CD4-positive, alpha-beta T cell treated with Interleukin-4 for 4 hours (primary cell): ENCODE measurements around the gene CFAP73.
A peak's percentile ranks its signal among the peaks of the same experiment; 100 is the strongest.

ENCODE experiments used
- DNase-seq: peaks from one replicate; pipeline ENCODE4 v3.0.0-alpha.2; 2020

Gene CFAP73

DNA sequence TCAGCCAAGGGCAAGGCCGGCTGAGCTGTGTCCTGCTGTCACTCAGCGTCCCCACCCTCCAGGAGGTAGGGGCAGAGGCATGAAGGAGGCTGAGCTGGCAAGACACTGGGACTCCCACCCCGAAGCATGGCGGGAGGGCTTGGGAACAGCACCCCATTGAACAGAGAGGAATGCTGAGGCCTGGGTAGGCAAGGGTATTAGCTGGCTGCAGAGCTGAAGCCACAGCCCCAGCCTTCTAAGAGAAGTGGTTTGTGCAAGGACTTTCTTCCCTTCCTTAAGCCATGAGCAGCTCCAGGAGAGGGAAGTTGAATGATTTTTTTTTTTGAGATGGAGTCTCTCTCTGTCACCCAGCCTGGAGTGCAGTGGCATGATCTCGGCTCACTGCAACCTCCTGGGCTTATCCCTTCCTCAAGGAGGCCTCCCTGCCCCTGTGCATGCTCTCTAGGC, 6.6 kb upstream of the CFAP73 start:
- DNase-seq: no peak

DNA sequence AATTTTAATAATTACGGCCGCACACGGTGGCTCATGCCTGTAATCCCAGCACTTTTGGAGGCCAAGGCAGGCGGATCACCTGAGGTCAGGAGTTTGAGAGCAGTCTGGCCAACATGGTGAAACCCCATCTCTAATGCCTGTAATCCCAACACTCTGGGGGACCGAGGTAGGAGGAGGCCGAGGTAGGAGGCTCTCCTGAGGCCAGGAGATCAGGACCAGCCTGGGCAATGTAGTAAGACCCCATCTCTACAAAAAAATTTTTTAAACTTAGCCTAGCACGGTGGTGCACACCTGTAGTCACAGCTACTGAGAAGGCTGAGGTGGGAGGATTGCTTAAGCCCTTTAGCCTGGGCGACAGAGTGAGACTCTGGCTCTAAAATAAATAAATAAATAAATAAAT, 5.6 kb upstream of the CFAP73 start:
- DNase-seq: no peak

DNA sequence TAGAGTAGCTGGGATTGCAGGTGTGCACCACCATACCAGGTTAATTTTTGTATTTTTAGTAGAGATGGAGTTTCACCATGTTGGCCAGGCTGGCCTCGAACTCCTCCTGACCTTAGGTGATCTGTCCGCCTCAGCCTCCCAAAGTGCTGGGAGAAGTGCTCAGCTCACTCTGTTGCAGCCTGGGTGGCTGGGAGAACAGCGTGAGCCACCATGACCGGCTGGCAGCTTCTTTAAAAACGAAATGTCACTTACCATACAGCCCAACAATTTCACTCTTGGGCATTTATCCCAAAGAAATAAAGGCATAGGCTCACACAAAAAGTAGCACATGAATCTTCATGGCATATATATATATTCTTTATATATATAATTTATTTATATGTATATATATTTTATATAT, 4.7 kb upstream of the CFAP73 start:
- no peak for DNase-seq

DNA sequence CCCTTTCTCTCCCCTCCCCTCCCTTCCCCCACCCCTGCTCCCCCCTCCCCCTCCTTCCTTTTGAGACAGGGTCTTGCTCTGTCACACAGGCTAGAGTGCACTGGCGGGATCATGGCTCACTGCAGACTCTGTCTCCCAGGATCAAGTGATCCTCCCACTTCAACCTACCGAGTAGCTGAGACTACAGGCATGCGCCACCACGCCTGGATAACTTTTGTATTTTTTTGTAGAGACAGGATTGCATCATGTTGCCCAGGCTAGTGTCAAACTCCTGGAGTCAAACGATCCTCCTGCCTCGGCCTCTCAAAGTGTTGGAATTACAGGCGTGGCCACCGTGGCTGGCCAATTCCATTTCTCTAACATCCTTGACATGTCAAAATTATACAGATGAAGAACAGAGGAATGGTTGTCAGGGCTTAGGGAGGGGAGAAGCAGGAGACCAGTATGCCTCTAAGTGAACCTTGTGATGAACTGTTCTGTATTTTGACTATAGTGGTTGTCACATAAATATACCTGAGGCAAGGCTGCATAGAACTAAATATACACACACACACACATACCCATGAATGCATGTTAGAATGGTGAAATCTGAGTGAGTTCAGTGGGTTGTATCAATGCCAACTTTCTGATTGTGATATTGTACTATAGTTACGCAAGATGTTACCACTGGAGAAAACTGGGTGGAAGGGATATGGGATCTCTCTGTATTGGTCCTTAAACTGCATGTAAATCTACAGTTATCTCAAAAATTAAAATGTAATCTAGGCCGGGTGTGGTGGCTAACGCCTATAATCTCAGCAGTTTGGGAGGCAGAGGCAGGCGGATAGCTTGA, 3.6 kb upstream of the CFAP73 start:
- no peak for DNase-seq

DNA sequence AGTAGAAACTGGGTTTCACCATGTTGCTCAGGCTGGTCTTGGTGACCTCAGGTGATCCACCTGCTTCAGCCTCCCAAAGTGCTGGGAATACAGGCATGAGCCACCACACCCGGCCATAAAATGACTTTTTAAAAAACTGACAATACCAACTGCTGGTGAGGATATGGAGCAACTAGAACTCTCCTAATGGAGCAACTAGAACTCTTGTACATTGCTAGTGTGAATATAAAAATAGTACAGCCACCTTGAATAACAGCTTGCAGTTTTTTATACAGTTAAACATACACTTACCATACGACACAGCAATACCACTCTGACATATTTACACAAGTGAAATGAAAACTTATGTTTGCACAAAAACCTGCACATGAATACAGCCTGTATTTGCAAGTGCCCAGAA, 2.5 kb upstream of the CFAP73 start:
- no peak for DNase-seq

DNA sequence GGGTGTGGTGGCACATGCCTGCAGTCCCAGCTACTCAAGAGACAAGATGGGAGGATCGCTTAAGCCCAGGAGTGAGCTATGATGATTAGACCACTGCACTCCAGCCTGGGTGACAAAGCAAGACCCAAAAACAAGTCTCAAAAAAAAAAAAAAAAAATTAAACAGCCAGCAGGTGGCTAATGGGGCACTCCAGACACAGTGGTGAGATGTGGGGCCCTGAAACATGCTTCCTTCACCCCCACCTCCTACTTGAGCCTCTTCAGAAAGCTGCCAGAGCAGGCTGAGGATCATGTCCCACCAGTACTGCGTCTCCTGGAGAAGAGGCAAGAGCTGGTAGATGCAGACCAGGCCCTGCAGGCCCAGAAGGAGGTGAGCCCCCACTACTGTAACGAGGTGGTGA, 2.1 kb downstream of the CFAP73 start:
- no peak for DNase-seq

DNA sequence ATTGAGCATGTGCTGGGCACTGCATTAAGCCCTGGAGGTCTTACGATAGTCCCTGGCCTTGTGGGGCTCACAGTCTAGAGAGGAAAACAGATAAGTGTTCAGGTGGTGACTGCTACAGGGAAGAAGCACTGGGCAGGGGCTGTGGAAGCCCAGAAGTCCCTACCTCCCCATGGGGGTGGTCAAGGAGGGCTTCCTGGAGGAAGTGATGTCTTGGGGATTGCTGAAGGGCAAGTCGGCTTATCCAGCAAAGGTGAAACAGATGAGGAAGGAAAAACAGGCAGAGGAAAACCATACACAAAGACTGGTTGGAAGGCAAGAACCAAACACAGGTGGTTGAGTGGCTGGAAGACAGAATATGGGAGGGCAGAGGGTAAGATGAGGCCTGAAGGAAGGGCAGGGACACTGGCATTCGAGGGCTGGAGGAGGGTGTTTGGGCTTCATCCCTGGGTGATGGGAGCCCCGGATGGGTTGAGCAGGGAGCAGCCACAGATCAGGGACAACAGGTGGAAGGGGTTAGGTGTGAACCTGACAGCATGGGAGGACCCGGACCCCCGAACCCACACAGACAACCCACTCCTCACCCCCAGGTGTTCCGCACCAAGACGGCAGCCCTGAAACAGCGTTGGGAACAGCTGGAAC, 2.8 kb downstream of the CFAP73 start:
- DNase-seq: no peak

DNA sequence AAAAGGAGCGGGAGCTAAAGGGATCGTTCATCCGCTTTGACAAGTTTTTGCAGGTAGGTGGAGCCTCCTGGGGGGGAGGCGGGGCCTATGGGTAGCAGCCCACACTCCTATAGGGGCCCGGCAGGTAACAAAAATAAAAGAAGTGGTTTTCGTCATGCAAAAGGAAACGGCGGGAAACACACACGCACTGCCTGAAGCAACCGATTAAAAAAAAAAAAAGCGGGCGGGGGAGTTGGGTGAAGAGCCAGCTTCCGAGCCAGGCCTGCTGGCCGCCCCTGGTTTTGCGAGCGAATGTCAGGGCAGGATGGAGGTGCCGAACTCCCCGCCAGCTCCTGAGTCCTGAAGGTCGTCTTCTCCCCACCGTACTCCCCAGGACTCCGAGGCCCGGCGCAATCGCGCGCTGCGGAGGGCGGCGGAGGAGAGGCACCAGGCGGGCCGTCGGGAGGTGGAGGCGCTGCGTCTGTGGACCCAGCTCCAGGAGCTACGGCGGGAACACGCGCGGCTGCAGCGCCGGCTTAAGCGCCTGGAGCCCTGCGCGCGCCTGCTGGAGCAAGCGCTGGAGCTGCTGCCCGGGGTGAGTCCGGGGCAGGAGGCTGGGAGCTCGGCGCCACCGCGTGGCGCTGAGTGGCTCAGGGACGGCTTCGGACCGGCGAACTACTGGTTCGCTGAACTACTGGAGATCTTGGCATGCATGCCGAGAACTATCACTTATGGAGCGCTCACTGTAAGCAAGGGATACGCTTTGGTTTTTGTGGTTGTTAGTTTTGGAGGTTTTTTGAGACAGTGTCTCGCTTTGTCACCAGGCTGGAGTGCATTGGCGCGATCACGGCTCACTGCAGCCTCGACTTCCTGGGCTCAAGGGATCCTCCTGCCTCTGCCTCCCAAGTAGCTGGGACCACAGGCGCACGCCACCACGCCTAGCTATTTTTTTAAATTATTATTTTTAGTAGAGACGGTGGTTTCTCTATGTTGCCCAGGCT, 3.6 kb downstream of the CFAP73 start:
- DNase-seq: peak; percentile 54

DNA sequence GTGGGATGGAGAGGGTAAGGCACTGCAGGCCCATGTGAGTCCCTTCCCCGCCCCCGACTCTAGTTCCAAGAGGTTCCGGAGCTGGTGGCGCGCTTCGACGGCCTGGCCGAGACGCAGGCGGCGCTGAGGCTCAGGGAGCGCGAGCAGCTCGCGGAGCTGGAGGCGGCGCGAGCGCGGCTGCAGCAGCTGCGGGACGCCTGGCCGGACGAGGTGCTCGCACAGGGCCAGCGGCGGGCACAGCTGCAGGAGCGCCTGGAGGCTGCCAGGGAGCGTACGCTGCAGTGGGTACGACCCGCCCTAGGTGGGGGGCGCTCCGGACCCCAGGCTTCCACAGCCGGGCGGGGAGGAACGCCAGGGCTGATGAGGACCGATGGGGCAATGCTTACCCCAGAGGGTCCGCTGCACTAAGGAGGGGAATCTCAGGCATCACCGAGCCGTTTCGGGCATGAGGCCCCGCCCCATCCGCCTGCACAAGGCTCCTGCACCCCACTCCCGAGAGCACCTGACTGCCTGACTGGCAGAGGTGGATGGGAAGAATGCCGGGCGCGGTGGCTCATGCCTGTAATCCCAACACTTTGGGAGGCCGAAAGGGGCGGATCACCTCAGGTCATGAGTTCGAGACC, 4.9 kb downstream of the CFAP73 start:
- no peak for DNase-seq

DNA sequence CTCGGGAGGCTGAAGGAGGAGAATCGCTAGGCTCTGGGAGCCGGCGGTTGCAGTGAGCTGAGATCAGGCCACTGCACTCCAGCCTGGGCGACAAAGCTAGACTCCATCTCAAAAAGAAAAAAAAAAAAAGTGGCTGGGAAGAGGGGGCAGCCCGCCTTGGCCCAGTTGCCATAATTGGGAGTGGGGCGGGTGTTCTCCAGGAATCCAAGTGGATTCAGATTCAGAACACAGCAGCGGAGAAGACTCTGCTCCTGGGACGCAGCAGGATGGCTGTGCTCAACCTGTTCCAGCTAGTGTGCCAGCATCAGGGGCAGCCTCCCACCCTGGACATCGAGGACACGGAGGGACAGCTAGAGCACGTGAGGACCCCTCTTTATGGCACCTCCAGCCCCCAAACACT, 5.5 kb downstream of the CFAP73 start:
- no peak for DNase-seq

DNA sequence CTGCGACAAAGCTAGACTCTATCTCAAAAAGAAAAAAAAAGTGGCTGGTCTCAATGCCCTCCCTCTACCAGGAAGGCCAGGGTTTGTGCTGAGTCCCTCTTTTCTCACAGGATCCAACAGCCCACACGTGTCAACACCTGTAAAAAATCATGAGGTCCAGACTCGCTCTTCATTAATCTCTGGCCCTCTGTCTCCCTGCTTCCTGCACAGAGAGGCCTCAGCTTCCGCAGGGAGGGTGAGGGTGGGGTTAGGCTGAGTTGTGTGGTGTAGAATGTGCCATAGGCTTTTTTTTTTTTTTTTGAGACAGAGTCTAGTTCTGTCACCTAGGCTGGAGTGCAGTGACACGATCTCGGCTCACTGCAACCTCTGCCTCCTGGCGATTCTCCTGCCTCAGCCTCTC, 6.1 kb downstream of the CFAP73 start:
- no peak for DNase-seq

DNA sequence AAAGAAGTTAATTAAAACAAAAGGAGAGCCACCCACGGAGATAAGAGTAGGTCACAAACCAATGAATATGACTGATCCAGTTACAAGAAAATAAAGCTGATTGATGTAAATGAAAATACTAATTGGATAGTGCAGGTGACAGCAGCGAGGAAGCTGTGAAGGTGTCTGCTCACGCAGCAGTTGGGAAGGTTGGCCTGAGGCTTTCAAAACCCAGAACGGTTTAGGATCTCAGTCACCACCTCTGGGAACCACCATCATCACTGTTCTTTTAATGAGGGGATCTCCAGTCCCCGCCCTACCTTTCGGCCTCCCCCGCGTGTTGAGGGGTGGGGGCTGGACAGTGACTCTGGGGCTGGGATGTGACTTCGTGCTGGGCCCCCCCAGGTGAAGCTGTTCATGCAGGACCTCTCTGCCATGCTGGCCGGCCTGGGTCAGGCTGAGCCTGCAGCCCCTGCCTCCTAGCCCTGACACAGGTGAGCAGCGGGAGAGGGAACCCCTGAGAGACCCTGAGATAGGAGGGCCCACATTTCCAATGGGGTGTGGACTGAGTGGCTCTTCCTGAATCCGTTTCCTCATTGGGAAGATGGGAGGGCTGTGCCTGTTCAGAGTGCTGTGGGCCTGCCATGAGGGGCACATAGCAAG, 7.8 kb downstream of the CFAP73 start:
- no peak for DNase-seq

DNA sequence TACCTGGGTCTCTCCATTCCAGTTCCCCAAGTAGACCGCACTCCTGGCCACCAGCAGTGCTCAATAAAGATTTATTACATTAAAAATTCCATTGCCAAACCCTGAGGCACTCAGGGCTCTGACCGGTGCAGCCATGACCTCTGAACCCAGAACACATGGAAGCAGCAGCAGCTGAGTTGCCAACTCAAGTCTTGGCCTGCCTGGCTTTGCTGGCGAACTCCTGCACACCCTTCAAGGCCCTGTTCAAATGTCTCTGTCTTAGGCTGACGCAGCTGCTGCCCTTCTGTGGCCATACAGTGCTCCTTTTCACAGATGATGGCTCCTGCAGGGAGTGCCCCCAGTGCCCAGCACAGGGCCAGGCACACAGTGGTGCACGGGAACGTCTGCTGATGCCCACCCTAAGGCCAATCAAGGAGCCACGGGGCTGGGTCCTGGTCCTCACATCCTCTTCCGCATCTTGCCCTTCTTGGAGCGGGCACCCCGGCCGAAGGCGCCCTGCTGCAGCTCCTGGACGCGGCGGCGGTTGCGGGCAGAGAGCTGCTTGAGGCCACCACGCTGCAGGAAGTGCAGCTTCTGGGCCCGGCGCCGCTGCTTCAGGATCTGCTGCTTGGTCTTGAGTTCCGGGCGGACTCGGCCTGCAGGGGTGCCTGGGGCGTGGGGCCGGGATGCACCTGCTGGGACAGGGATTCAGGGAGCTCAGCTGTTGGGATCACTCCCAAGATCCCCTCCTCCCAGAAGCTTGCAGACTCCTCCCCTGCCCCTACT, 9.1 kb downstream of the CFAP73 start:
- no peak for DNase-seq

DNA sequence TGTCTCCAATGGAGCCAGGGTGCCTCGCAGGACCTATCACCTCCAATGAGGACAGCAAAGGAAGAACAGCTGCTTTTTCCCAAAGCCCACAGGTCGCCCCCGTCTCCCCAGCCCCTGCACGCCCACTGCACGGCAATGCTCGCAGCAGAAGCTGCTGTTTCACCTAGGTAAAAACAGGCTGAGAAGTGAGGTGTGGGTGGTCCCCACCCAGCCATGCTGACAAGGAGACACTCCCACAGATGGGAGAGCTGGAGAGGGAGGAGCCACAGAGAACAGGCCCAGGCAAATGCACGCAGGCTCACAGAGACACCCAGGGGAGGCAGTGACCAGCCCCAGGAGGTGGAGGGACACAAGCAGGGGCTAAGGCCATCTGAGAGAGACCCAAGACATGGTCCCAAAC, 10.4 kb downstream of the CFAP73 start:
- DNase-seq: no peak

DNA sequence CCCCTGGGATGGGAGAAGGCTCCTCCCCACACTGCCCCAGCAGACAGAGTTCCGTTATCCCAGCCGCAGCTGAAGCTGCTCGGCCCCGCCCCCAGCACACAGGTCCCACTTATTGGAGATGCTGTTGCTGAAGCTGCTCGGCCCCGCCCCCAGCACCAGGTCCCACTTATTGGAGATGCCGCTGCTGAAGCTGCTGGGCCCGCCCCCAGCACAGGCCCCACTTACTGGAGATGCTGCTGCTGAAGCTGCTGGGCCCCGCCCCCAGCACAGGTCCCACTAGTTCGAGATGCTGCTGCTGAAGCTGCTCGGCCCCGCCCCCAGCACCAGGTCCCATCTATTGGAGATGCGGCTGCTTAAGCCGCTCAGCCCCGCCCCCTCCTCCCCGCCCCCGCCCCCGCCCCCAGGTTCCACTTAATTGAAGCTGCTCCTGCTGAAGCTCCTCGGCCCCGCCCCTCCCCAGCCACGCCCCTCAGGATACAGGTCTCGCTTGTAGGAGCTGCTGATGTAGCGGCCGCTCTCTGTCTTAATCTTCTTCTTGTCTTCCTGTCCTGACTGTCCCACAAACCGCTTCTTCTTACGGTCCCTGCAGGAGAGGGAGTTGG, 12.0 kb downstream of the CFAP73 start:
- DNase-seq: no peak

DNA sequence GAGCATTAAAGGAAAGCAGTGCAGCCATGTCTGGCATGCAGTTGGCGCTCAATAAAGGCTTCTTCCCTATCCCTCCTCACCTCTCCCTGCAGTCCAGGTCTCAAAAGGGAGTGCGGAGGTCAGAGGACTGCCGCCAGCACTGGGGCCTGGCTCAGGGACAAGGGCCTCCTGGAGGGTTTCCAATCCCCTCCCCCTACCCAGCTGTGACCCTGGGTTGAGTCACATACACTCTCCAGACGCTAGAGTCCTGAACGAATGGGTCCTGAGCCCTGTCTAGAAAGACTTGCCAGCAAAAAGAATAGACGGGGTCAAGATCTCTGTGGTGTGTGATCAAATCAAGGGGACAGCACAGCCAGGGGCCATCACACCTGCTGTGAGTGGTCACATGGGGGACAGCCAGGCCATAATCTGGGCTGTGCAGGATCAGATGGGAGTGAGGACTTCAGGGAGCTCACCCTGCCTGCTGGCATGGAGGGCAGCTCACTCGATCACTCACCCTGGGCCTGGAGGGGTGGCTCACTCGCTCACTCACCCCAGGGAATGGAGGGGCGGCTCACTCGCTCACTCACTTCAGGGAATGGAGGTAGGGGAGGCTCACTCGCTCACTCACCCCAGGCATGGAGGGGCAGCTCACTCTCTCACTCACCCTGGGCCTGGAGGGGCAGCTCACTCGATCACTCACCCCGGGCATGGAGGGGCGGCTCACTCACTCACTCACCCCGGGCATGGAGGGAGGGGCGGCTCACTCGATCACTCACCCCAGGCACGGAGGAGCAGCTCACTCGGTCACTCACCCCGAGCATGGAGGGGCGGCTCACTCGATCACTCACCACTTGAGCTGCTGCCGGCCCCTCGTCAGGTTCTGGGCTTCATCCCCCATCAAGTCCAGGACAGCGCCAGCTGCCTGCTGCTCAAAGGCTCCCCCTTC, 12.8 kb downstream of the CFAP73 start:
- DNase-seq: no peak

DNA sequence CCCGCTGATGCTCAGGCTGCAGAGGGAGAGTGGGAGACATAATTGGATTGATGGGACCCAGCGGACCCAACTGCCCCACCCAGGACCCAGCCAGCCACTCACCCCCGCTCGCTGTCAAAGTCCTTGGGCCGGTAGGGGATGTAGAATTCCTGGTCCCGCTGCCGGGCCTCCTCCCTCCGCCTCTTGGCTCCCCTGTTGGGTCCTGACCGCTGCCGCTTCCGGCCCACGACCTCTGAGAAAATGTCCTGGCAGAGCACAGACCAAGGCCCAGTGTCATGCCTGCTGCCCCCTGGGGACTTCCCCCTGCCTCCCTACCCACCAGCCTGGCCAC, 13.5 kb downstream of the CFAP73 start:
- no peak for DNase-seq

DNA sequence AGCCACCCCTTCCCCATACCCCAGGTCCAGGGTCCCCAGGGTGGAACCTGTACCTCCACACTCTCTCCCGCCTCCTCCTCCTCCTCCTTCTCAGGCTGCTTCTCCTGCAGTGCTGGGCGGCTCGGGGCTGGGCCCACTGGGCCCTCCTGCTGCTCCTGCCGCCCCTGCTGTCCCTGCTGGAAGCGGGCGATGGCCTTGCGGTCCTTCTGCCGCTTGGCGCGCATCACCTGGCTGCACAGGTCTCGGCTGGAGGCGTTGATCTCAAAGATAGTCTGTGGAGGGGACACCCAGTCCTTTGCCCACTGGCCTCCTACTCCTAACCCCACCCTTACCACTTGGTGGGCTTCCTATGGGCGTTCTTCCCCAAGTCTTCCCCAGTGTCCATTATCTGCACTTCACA, 14.5 kb downstream of the CFAP73 start:
- DNase-seq: no peak

DNA sequence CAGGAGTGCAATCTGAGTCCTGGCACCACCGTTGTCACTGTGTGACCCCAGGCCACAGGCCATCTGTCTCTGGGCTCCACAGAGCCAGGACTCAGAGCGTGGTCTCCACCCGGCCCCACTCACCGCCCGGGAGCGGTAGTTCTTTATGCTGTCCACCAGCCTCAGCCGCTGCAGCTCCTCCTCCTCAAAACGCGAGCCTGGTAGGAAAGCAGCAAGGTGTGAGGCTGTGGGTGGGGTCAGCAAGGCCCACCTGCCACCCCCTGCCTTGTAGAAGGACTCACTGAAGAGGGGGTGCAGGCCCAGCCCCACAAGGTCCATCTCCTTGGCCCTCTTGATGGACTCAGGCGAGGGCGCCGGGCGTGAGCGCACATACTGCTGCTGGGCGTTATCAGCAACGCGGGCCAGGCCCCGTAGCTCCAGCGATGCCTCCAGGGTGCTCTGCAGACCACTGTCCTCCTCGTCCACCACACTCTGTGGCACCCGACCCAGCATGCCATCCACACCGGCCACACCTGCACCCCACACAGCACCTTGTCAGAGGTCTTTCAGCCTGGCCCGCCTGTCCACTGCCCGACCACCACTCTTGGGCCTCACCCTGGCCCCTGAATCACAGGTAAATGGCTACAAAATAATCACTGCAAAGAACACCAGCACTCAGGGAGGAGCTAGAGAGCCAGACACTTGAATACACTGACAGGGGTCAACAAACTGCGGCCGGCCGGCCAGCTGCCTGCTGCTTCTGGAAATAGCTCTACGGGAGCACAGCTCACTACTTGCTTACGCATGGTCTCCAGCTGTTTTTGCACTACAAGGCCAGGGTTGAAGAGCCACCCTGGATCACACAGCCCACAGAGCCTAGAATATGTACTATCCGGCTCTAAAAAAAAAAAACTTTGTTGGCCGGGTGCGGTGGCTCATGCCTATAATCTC, 16.3 kb downstream of the CFAP73 start:
- DNase-seq: no peak
